ENCODE results near the gene TMIGD3.

TMIGD3 gene

GRCh38 chr1:111470596-111470995 is 32.8 kb downstream of the TMIGD3 start:
- DNase-seq (ENCODE audit: low read depth) = no peak
- H3K4me3 ChIP-seq (ENCODE audit: low read depth, low read length) = no peak overlapping the region
- TF ChIP-seq CTCF (IDR thresholded peaks at IDR 0.05; ENCODE audit: low read depth, low read length, missing control alignments) = no peak

GRCh38 chr1:111469539-111469938 is 33.9 kb downstream of the TMIGD3 start:
- DNase-seq (ENCODE audit: low read depth) = no peak
- no peak for TF ChIP-seq CTCF (IDR thresholded peaks at IDR 0.05; ENCODE audit: low read depth, low read length, missing control alignments)
- H3K4me3 ChIP-seq (ENCODE audit: low read depth, low read length) = no peak overlapping the region

- H3K4me3 ChIP-seq (ENCODE audit: low read depth, low read length) = no peak overlapping the region
- TF ChIP-seq CTCF (IDR thresholded peaks at IDR 0.05; ENCODE audit: low read depth, low read length, missing control alignments) = no peak
- no peak for DNase-seq (ENCODE audit: low read depth)
Observed at GRCh38 chr1:111468717-111469100, 34.7 kb downstream of the TMIGD3 start.

- TF ChIP-seq CTCF (IDR thresholded peaks at IDR 0.05; ENCODE audit: low read depth, low read length, missing control alignments) = no peak
- no peak for DNase-seq (ENCODE audit: low read depth)
- no peak overlapping the region for H3K4me3 ChIP-seq (ENCODE audit: low read depth, low read length)
Observed at GRCh38 chr1:111467865-111468716, 35.3 kb downstream of the TMIGD3 start.

GRCh38 chr1:111466480-111466879 is 37.0 kb downstream of the TMIGD3 start:
- TF ChIP-seq CTCF (IDR thresholded peaks at IDR 0.05; ENCODE audit: low read depth, low read length, missing control alignments) = no peak
- no peak overlapping the region for H3K4me3 ChIP-seq (ENCODE audit: low read depth, low read length)
- DNase-seq (ENCODE audit: low read depth) = no peak

GRCh38 chr1:111465754-111466153 is 37.7 kb downstream of the TMIGD3 start:
- no peak overlapping the region for H3K4me3 ChIP-seq (ENCODE audit: low read depth, low read length)
- no peak for TF ChIP-seq CTCF (IDR thresholded peaks at IDR 0.05; ENCODE audit: low read depth, low read length, missing control alignments)
- DNase-seq (ENCODE audit: low read depth) = no peak

Measured in GM12864 (cell line).